Keratinocyte (primary cell): ENCODE measurements around the gene OR9A2. TPM values are rescaled to one million over a fixed set of nuclear protein-coding genes. Genes with fewer than 3 reads are reported as not detected.

Experiments
- DNase-seq: peaks from one replicate; pipeline ENCODE4 v3.0.0-alpha.2; 2011; ENCODE audit warnings: low read depth, missing footprints, low spot score
- FAIRE-seq: peaks from 2 replicates; lab custom pipeline; 2011; peaks lifted over from hg19 to GRCh38; lab: Jason Lieb, UNC
- H2AFZ ChIP-seq: 2 replicates; pipeline ENCODE4 v1.6.0; 2012; ENCODE audit warnings: low read length, control low read depth, inconsistent platforms; ENCODE audit not compliant: control insufficient read depth
- H3K27ac ChIP-seq: 2 replicates; pipeline ENCODE4 v1.5.1; 2011; ENCODE audit warnings: low read length; ENCODE audit not compliant: control insufficient read depth, insufficient read depth
- H3K27me3 ChIP-seq: 3 replicates; pipeline ENCODE4 v1.6.0; 2011; ENCODE audit warnings: low read length; ENCODE audit not compliant: control insufficient read depth, insufficient read depth; ENCODE audit errors: extremely low read depth
- H3K36me3 ChIP-seq, 2 experiments: 2 replicates in 1 of 2; 3 replicates in 1 of 2; pipeline ENCODE4 v1.5.1; 2011; ENCODE audit warnings: low read length in 2 of 2, mild to moderate bottlenecking in 1 of 2; ENCODE audit not compliant: control insufficient read depth in 2 of 2, insufficient read depth in 2 of 2; ENCODE audit errors: extremely low read depth in 1 of 2
- H3K4me1 ChIP-seq: 3 replicates; pipeline ENCODE4 v1.5.1; 2011; ENCODE audit warnings: low read length; ENCODE audit not compliant: control insufficient read depth, insufficient read depth; ENCODE audit errors: extremely low read depth
- H3K4me2 ChIP-seq: 3 replicates; pipeline ENCODE4 v1.6.0; 2011; ENCODE audit warnings: low read depth, low read length; ENCODE audit not compliant: control insufficient read depth, insufficient read depth; ENCODE audit errors: extremely low read depth
- H3K4me3 ChIP-seq, 3 experiments: fragments of 200-600 bp in 1 of 3; sonication (generic) in 1 of 3; 2 replicates in 2 of 3; 3 replicates in 1 of 3; pipeline ENCODE4 v1.5.1; 2011 to 2016; ENCODE audit warnings: low read length in 3 of 3, mild to moderate bottlenecking in 3 of 3, control low read depth in 2 of 3, inconsistent platforms in 1 of 3, low read depth in 1 of 3, mixed read lengths in 1 of 3, mixed run types in 1 of 3, moderate library complexity in 1 of 3; ENCODE audit not compliant: control insufficient read depth in 2 of 3, insufficient read depth in 2 of 3; ENCODE audit errors: extremely low read depth in 1 of 3
- H3K79me2 ChIP-seq: 2 replicates; pipeline ENCODE4 v1.6.0; 2012; ENCODE audit warnings: low read length; ENCODE audit not compliant: control insufficient read depth, insufficient read depth
- H3K9ac ChIP-seq: 3 replicates; pipeline ENCODE4 v1.6.0; 2011; ENCODE audit warnings: low read length; ENCODE audit not compliant: control insufficient read depth, insufficient read depth; ENCODE audit errors: extremely low read depth
- H3K9me1 ChIP-seq: 3 replicates; pipeline ENCODE4 v1.6.0; 2011; ENCODE audit warnings: low read length; ENCODE audit not compliant: control insufficient read depth, insufficient read depth; ENCODE audit errors: extremely low read depth
- H3K9me3 ChIP-seq: 2 replicates; pipeline ENCODE4 v1.5.1; 2012; ENCODE audit warnings: low read depth, low read length; ENCODE audit not compliant: control insufficient read depth
- H4K20me1 ChIP-seq: 3 replicates; pipeline ENCODE4 v1.6.0; 2011; ENCODE audit warnings: low read length; ENCODE audit not compliant: control insufficient read depth, insufficient read depth; ENCODE audit errors: extremely low read depth
- EZH2 ChIP-seq: IDR thresholded peaks from one replicate; pipeline ENCODE4 v1.6.1; 2012; ENCODE audit warnings: inconsistent platforms, mild to moderate bottlenecking, low read length, moderate library complexity
- dilution Hi-C: fragments of 300-500 bp; cut with MboI; formaldehyde crosslinking; loops from one replicate; pipeline ENCODE4 v1.7.0; 2020; ENCODE audit warnings: low sequenced_read_pairs; ENCODE audit not compliant: extremely low pct_ligation_motif_present
- polyA plus RNA-seq, 5 experiments: library from polyadenylated mRNA; depleted of rRNA in 3 of 5; stranded (reverse) in 3 of 5; stranded (forward) in 1 of 5; unstranded in 1 of 5; fragments of >200 nt; gene quantifications; 1 replicate in 1 of 5; 2 replicates in 3 of 5; 3 replicates in 1 of 5; pipeline versions ENCODE4 v1.2.1 to v1.2.3, GENCODE V29; 2011 to 2012; ENCODE audit warnings: missing spikeins in 2 of 5, low read depth in 1 of 5, low replicate concordance in 1 of 5
- TF ChIP-seq, protein P1 (sequence below), 3 experiments: IDR thresholded peaks in 1 of 3; conservative IDR thresholded peaks in 1 of 3; optimal IDR thresholded peaks in 1 of 3; 2 replicates in 2 of 3; 3 replicates in 1 of 3; pipeline versions ENCODE3 to v1.5.1; 2011; ENCODE audit warnings: low read length in 3 of 3, mild to moderate bottlenecking in 3 of 3, moderate library complexity in 2 of 3, control low read depth in 1 of 3, inconsistent platforms in 1 of 3; ENCODE audit not compliant: insufficient read depth in 2 of 3; ENCODE audit errors: extremely low read depth in 1 of 3

The OR9A2 gene
- polyA plus RNA-seq, 1 donor (not counting 4 experiments of a cell fraction or from before 2014, with no cell fraction given) = not detected

DNA sequence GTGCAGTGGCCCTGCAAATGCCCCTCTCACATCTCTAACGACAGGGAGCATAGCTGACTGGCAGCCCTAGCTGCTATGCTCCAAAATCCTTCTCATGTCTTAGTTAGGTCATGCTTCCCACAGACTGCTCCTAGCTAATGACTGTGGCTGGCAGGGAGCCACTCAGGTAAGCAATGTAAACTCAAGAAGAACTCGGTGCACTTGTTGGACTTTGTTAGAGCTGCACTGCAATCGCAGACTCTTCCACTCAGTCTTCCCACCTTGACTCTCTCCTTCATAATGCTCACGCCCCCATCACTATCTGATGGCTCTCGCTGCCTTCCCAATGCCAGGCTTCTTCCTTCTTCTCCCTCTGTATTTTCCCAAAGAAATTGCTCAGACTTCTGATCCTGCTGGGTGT is 24.0 kb downstream of the OR9A2 start:
- Histone ChIP-seq H3K36me3 (no peaks in the 10 kb centered on the region), H3K9me1 (no peaks in the 10 kb centered on the region), H3K27ac (no peak overlapping the region), H4K20me1 (no peaks in the 10 kb centered on the region), H3K9ac (no peak overlapping the region), H3K27me3 (no peaks in the 10 kb centered on the region), H3K79me2 (no peaks in the 10 kb centered on the region), H3K4me1 (no peaks in the 10 kb centered on the region), H3K9me3 (no peaks in the 10 kb centered on the region), H2AFZ (peak overlapping the region; percentile 71), H3K4me3 (peak overlapping the region in 2 of 3 experiments; percentile 6 to 12), H3K4me2 (peak overlapping the region; percentile 74)
- FAIRE-seq (no peak), DNase-seq (no peak)
- dilution Hi-C loops = no loop called here
- TF ChIP-seq EZH2 = no peak
- TF ChIP-seq, protein P1, sequence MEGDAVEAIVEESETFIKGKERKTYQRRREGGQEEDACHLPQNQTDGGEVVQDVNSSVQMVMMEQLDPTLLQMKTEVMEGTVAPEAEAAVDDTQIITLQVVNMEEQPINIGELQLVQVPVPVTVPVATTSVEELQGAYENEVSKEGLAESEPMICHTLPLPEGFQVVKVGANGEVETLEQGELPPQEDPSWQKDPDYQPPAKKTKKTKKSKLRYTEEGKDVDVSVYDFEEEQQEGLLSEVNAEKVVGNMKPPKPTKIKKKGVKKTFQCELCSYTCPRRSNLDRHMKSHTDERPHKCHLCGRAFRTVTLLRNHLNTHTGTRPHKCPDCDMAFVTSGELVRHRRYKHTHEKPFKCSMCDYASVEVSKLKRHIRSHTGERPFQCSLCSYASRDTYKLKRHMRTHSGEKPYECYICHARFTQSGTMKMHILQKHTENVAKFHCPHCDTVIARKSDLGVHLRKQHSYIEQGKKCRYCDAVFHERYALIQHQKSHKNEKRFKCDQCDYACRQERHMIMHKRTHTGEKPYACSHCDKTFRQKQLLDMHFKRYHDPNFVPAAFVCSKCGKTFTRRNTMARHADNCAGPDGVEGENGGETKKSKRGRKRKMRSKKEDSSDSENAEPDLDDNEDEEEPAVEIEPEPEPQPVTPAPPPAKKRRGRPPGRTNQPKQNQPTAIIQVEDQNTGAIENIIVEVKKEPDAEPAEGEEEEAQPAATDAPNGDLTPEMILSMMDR (optimal IDR thresholded peaks at IDR 0.05 in 1 of 3, IDR thresholded peaks at IDR 0.05 in 1 of 3, conservative IDR thresholded peaks at IDR 0.05 in 1 of 3; ENCODE audit: extremely low read depth in 1 of 3, insufficient read depth in 2 of 3, low read length in 3 of 3) = no peak

GRCh38 chr7:143002106-143002505 is 24.8 kb downstream of the OR9A2 start:
- no peaks in the 10 kb centered on the region for H4K20me1 ChIP-seq
- no peak overlapping the region for H3K4me2 ChIP-seq
- no peaks in the 10 kb centered on the region for H3K36me3 ChIP-seq
- dilution Hi-C loops = no loop called here
- H3K79me2 ChIP-seq = no peaks in the 10 kb centered on the region
- no peaks in the 10 kb centered on the region for H3K27me3 ChIP-seq
- H3K4me1 ChIP-seq = no peaks in the 10 kb centered on the region
- no peak overlapping the region for H2AFZ ChIP-seq
- H3K9me1 ChIP-seq = no peaks in the 10 kb centered on the region
- DNase-seq (no peak), FAIRE-seq (peak; percentile 20)
- no peaks in the 10 kb centered on the region for H3K9me3 ChIP-seq
- no peak overlapping the region for H3K4me3 ChIP-seq
- H3K27ac ChIP-seq = no peak overlapping the region
- TF ChIP-seq, protein P1 (optimal IDR thresholded peaks at IDR 0.05 in 1 of 3, IDR thresholded peaks at IDR 0.05 in 1 of 3, conservative IDR thresholded peaks at IDR 0.05 in 1 of 3; ENCODE audit: extremely low read depth in 1 of 3, insufficient read depth in 2 of 3, low read length in 3 of 3) = peak in 2 of 3 experiments; percentile 34 to 51
- no peak for TF ChIP-seq EZH2
- H3K9ac ChIP-seq = no peak overlapping the region
